Muscle layer of duodenum (tissue), 2 donors: Measurements from ENCODE around the gene TUBG2.
"Not testable (repeated sequence)": the region's sequence is repeated elsewhere in the genome, so short reads cannot be mapped to it uniquely, and the experiment has no call there.

Source experiments
- H3K27ac ChIP-seq: one replicate; pipeline ENCODE4 v1.7.0; 2013; ENCODE audit warnings: mild to moderate bottlenecking, low read length
- H3K27me3 ChIP-seq: one replicate; pipeline ENCODE4 v1.7.0; 2013; ENCODE audit warnings: low read depth, mild to moderate bottlenecking, control low read depth, low read length
- H3K36me3 ChIP-seq, 2 donors: one replicate each; pipeline ENCODE4 v1.7.0; 2013; ENCODE audit warnings: low read length in 2 of 2, control low read depth in 1 of 2, mild to moderate bottlenecking in 1 of 2; ENCODE audit not compliant: insufficient read depth in 2 of 2, control insufficient read depth in 1 of 2
- H3K4me1 ChIP-seq, 2 donors: one replicate each; pipeline ENCODE4 v1.7.0; 2013; ENCODE audit warnings: low read length in 2 of 2, mild to moderate bottlenecking in 2 of 2, control low read depth in 1 of 2, moderate library complexity in 1 of 2; ENCODE audit not compliant: insufficient read depth in 2 of 2, control insufficient read depth in 1 of 2
- H3K4me3 ChIP-seq, 2 donors: one replicate each; pipeline ENCODE4 v1.7.0; 2013; ENCODE audit warnings: low read length in 2 of 2, low read depth in 1 of 2, mild to moderate bottlenecking in 1 of 2
- H3K9me3 ChIP-seq, 2 donors: one replicate each; pipeline ENCODE4 v1.7.0; 2013; ENCODE audit warnings: low read length in 2 of 2, control low read depth in 1 of 2, mild to moderate bottlenecking in 1 of 2; ENCODE audit not compliant: control insufficient read depth in 1 of 2
- donor health status: healthy.

TUBG2 gene

DNA sequence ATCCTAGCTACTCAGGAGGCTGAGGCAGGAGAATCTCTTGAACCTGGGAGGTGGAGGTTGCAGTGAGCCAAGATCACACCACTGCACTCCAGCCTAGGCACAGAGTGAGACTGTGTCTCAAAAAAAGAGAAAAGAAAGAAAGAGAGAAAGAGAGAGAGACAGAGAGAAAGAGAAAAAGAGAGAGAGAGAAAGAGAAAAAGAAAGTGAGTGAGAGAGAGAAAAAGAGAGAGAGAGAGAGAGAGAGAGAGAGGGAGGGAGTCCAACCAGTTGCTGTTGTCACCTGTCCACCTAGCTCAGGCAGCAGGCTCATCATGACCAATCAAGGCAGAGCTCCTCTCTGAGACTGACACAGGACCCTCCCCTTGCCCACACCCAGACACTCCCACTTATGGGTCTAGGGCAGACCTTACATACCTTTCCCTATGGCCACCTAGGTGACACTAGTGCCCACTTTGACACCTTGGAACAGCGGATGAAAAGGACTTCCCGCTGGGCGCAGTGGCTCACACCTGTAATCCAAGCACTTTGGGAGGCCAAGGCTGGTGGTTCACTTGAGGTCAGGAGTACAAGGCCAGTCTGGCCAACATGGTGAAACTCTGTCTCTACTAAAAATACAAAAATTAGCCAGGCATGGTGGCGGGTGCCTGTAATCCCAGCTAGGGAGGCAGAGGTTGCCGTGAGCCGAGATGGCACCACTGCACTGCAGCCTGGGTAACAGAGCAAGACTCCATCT lies 31.9 kb upstream of the TUBG2 start:
- H3K4me3 ChIP-seq, H3K27me3 ChIP-seq, H3K9me3 ChIP-seq, H3K36me3 ChIP-seq, H3K27ac ChIP-seq, H3K4me1 ChIP-seq: not testable (repeated sequence)

DNA sequence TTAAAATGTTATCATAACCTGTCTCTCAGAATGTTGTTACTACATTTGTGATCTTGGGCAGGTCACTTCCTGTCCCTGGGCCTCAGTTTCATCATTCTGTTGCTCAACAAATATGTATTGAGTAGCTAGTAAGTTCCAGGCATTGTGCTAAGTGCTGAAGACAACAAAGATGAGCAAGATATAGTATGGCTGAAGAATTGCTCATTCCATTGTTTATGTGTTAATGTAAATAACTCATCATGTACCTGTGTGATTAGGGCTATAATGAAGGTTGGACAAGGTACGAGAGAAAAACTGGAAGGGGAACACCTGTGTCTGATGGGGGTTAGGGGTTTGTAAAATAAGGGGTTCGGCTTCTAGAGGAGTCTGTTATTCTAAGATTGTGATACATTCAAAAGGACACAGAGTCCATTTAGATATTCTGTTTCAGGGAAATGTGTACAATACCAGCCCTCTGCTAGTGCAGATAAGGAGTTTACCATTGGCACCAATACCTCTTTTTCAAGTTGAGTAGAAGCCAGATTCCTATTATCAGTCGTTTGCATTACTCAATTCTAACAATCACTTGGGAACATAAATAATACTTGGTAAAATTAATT lies 29.6 kb upstream of the TUBG2 start:
- no peak overlapping the region for H3K27ac ChIP-seq

DNA sequence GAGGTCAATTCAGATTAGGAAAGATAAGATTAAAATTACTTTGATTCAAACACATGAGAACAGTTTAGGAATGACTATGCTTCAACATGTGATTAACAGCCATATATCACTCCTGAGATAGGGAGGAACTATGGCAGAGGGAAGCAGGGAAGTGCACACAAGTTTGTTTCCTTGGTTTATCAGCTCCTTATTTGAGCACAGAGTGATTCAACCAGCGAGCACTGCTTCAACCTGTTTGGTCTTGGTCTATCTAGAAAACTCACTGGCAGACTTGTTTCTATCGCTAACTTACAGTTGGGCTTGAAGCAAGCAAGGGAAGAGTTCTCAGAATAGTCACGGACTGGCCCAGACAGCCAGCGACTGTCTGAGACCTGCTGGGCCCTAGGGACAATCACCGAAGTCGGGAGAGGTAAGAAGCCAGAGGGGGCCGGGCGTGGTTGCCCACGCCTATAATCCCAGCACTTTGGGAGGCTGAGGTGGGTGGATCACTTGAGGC lies 26.1 kb upstream of the TUBG2 start:
- no peak overlapping the region for H3K27ac ChIP-seq
- no peaks in the 10 kb centered on the region for H3K9me3 ChIP-seq

More for the DNA sequence above, 29.6 kb upstream of the TUBG2 start:
- no peaks in the 10 kb centered on the region for H3K36me3 ChIP-seq
- H3K9me3 ChIP-seq, result no peaks in the 10 kb centered on the region
- no peaks in the 10 kb centered on the region for H3K27me3 ChIP-seq
- H3K4me3 ChIP-seq, result no peak overlapping the region
- no peaks in the 10 kb centered on the region for H3K4me1 ChIP-seq

DNA sequence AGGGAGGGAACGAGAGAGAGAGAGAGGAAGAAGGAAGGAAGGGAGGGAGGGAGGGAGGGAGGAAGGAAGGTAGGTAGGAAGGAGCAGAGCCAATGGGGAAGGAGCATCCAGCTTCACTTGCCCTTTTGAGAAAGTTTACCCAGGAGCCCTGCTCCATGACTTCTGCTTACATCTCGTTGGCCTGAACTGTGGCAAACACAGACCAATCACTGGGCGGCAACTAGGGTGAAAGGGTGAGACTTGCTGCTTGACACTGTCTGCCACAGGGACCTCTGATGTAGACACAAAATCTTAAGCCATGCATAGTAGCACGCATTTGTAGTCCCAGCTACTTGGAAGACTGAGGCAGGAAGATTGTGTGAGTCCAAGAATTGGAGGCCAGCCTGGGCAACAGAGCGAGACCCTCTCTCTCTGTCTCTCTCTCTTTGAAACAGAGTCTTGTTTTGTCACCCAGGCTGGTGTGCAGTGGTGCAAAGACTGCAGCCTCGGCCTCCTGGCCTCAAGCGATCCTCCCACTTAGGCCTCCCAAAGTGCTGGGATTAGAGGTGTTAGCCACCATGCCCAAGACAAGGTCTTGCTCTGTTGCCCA lies 19.5 kb upstream of the TUBG2 start:
- no peak overlapping the region for H3K27ac ChIP-seq

More for the DNA sequence above, 26.1 kb upstream of the TUBG2 start:
- H3K27me3 ChIP-seq, result no peaks in the 10 kb centered on the region
- no peaks in the 10 kb centered on the region for H3K4me1 ChIP-seq
- H3K36me3 ChIP-seq, result no peaks in the 10 kb centered on the region
- H3K4me3 ChIP-seq, result no peak overlapping the region

DNA sequence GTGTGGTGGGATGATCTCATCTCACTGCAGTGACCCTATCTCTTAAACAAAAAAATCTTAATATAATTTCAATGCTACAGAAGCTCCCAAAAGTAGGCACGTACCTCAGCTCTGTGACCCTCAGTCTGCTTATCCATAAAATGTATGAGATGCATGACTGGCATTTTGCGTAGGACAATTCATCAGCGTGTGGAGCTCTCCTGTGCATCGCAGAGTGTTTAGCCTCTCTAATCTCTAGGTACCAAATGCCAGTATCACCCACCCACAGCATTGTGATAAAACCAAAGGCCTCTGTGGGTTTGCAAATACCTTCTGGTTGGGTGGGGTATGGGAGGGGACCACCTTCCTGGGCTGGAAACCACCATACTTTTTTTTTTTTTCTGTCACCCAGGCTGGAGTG lies 19.0 kb upstream of the TUBG2 start:
- H3K4me1 ChIP-seq, result no peaks in the 10 kb centered on the region
- no peak overlapping the region for H3K4me3 ChIP-seq
- H3K27ac ChIP-seq, result no peak overlapping the region
- H3K36me3 ChIP-seq, result no peaks in the 10 kb centered on the region
- no peaks in the 10 kb centered on the region for H3K9me3 ChIP-seq
- no peaks in the 10 kb centered on the region for H3K27me3 ChIP-seq

More for the DNA sequence above, 19.5 kb upstream of the TUBG2 start:
- Histone ChIP-seq H3K9me3 (no peaks in the 10 kb centered on the region), H3K4me1 (no peaks in the 10 kb centered on the region), H3K36me3 (no peaks in the 10 kb centered on the region), H3K27me3 (no peaks in the 10 kb centered on the region), H3K4me3 (no peak overlapping the region)

DNA sequence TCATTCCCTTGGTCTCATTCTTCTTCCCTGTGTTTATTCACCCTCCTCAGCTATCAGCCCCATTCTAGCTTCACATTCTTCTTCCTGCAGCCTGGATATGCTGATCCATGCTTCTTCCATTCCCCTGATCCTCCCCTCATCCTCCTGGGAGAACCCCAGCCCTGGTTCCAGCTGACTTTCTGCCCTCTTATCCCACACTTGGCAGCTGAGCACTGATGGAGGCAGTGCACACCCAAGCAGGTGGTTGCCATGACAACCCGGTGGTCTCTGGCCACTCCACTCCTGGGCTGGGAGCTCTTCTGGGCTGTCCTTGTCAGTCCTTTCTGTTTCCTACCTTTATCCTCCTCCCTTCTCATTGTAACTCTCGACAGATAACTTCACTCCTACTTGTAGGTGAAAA lies 16.7 kb upstream of the TUBG2 start:
- Histone ChIP-seq H3K27me3 (no peaks in the 10 kb centered on the region), H3K9me3 (no peaks in the 10 kb centered on the region), H3K27ac (no peak overlapping the region), H3K36me3 (no peaks in the 10 kb centered on the region), H3K4me3 (no peak overlapping the region), H3K4me1 (no peaks in the 10 kb centered on the region)

DNA sequence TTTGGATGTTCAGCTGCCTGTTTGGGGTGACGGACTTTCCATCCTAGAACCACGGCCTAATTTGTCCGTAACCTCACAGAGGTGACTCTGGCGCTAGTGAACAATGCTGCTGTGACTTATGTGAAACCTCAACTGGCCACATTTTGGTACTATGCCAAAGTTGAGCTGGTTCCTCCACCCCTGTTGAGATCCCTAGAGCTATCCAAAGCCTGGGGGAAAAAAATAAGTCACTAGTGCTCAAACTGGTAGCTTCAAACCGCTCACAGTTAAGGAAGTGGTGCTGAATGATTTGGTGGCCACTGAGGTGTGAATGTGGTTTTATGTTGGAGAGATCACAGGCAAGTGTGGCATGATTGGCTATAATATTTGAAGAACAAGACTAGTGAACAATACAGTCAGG lies 11.3 kb upstream of the TUBG2 start:
- Histone ChIP-seq H3K27me3 (no peaks in the 10 kb centered on the region), H3K4me3 (no peak overlapping the region), H3K27ac (no peak overlapping the region), H3K4me1 (no peaks in the 10 kb centered on the region), H3K36me3 (no peaks in the 10 kb centered on the region), H3K9me3 (no peaks in the 10 kb centered on the region)

DNA sequence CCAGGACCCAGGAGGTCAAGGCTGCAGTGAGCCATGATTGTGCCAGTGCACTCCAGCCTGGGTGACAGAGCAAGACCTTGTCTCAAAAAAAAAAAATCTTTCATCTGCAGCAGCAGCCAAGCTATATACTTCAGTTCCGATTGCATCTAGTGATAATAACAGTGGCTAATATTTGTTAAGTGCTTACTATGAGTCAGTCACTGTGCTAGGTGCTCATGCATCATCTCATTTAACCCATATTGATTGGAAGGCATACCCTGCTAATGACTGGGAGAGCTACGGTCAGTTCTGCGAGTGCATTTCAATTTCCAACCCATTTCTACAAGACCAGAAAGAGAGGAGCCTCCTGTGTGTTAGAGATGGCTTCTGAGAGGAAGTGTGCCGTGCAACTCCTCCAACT lies 7.7 kb upstream of the TUBG2 start:
- H3K27ac ChIP-seq, result no peak overlapping the region
- no peaks in the 10 kb centered on the region for H3K9me3 ChIP-seq
- no peaks in the 10 kb centered on the region for H3K27me3 ChIP-seq
- H3K4me1 ChIP-seq, result no peaks in the 10 kb centered on the region
- no peak overlapping the region for H3K4me3 ChIP-seq
- H3K36me3 ChIP-seq, result no peaks in the 10 kb centered on the region

DNA sequence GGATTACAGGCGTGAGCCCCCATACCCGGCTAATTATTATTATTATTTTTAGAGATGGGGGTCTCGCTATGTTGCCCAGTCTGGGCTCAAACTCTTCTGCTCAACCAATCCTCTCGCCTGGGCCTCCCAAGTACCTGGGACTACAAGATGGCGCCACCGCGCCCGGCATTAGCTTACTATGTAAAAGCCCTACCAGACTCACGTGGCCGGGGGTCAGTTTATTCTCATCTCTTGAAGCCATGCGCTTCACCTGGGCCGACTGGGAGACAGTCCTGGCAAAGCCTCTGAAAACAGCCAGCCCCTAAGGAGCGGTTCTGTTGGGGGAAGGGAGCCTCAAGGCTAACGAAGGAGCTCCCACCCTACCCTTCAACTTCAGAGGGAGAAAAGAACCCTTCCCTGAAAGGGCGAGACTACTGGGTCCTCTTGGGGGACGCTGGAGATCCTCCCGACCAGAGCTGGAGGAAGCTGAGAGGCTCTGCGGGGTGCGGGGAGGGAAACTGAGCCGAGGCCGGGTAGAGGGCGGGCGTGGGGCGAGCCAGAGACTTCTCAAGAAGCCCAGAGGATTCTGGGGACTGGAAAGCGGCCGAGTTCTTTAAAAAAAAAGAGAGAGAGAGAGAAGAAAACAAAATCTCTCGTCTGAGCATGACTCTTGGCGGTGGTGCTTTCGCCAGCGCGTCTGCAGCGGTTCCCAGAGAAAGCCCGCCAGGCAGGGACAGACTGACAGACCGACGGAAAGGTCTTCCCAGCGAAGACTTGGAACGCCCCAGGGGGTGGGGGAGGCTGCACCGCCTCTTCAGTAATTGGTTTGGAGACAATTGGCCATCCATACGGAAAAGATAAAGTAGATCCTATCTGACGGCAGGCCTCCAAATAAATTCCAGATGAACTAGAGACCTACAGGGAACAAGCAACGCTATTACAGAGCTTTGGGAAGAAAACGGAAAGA lies 5.6 kb upstream of the TUBG2 start:
- Histone ChIP-seq H3K4me1 (no peaks in the 10 kb centered on the region), H3K27ac (peak overlapping the region; percentile 77), H3K27me3 (no peaks in the 10 kb centered on the region), H3K4me3 (peak overlapping the region; percentile 54 to 58), H3K36me3 (no peaks in the 10 kb centered on the region), H3K9me3 (no peaks in the 10 kb centered on the region)

DNA sequence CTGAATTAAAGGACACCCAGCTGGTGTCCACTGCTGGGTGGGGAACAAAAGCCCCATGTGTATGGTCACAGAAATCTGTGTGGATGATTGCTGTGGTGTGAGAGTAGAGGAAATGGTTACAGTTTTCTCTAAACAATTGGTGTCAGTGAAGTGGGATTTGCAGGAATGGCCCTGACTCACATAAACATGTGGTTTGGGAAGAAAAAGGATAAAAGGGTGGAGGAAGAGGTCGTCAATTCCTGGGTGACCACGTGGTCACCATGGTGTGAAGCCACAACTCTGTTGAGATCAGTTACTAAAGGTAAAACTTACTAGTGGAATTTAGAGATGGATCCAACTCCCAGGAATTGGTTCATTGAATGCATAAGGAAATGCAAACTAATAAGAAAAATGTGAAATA lies 3.6 kb upstream of the TUBG2 start:
- Histone ChIP-seq H3K27me3 (no peaks in the 10 kb centered on the region), H3K9me3 (no peaks in the 10 kb centered on the region), H3K36me3 (no peaks in the 10 kb centered on the region), H3K4me3 (no peak overlapping the region), H3K27ac (no peak overlapping the region), H3K4me1 (peaks cover 0 to 10% of the 10 kb centered on the region in 2 donors)
